Hematopoietic multipotent progenitor cell (in vitro differentiated cells): ENCODE data around the gene JTB. TPM values are rescaled to one million over a fixed set of nuclear protein-coding genes. Genes with fewer than 3 reads are reported as not detected.
"Not testable (repeated sequence)": the region's sequence is repeated elsewhere in the genome, so short reads cannot be mapped to it uniquely, and the experiment has no call there.

ENCODE experiments used
- DNase-seq, 3 donors: peaks; one replicate each; pipeline ENCODE4 v3.0.0-alpha.2; 2011 to 2015; ENCODE audit warnings: low read depth in 2 of 3, low spot score in 2 of 3
- total RNA-seq: library from RNA; depleted of rRNA; stranded (reverse); fragments of >200 nt; gene quantifications from one replicate; pipeline ENCODE4 v1.2.3, GENCODE V29; 2012

The JTB gene
- 106 TPM for total RNA-seq

DNA sequence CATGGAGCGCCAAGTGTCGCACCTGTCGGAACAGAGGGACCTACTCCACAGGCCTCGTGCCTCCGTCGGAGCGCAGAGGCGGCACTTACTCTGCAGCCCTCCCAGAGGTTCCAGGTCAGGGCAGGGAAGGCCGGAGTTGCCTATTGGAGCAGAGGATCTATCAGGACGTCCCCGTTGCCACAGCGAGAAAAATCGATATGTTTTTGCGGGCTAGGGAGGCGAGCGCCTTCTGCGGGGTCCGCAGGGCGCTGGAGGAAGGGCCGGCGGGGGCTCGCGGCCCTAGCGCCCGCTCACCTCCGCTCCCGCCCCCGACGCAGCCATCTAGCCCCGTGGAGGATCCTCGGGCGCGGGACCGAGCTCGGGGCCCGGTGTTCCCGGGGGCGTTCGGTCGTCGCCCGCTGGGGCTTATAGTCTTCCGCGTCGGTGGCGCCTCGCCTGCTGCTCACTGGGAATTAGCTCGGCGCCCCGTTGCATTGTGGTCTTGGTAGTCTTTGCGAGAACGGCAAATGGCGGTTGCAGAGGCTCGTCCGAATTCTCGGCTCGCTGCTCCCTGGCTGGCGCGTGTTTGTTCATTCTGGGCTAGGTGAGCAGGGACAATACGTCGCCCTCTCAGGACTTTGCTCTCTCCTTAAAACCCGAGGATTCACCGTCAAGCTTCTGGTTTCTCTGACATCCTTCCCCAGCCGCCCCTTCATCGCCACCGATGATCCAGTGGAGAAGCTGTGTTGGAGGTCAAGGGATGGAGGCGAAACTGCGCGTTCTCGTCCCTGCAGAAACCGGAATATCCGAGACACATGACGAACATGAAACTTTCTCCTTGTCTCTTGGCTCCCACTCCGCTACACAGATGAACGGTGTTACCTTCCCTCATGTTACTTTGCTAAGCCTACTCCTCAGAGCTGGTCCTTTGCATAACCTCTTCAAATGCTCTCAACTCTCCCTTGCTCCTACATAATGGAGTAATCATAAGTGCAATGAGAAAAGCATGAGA lies at the start of gene JTB:
Gene JTB, minus strand, starts transcription at position 425 of the 991 bp plus-strand sequence. Its CDS starts 422 bp downstream, at position 3.
- peak in 2 of 3 donors; percentile 82 to 84 for DNase-seq

- no peak for DNase-seq
These were observed 42.5 kb upstream of the JTB start for GRCh38 chr1:154019940-154020339.

DNA sequence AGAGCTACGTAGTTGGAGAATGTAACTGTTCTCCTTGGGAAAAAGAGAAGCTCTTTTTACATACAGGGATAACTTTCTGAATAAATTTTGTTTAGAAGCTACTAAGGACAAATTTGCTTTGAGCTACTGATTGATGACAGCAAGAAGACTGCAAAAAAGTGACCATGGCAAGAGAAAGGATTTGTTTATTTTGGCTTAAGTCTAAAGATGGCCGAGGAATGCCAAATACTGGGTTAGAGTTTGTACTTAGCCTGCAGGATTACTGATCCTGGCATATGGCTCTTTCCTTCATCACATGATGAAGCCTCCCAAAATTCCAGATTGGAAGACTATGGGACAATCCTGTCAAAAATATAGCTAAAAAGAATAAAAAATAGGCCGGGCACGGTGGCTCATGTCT lies 41.8 kb upstream of the JTB start:
- no peak for DNase-seq

DNA sequence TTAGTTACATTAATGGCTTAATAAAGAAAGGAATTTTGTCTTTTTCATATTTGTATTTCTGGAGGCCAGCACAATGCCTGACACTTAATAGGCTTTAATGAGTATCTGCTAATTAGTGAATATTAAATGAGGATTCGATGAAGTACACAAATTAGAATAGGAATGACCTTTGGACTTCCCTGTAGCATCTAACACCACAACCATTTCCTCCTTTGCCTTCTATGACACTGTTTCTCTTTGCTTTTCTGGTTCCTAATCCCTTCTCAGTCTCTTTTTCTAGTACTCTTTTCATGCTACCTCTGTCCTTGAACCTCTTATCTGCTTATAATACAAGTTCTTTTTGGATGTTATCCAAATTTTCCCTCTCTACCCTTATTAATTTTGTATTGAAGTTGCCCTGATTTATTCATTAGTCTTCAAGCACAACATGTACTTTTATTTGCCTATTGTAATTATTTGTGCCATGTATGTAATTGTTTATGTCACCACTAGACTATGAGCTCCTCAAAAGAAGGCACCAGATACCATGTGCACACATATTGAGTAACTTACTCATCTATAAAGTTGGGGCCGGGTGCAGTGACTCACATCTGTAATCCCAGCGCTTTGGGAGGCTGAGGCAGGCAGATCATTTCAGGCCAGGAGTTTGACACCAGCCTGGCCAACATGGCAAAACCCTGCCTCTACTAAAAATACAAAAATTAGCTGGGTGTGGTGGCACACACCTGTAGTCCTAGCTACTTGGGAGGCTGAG lies 36.9 kb upstream of the JTB start:
- no peak for DNase-seq

- DNase-seq, result not testable (repeated sequence)
These were observed 35.1 kb upstream of the JTB start for GRCh38 chr1:154012543-154012942.

GRCh38 chr1:154012129-154012528 lies 34.7 kb upstream of the JTB start:
- DNase-seq, result no peak

- DNase-seq, result no peak
These were observed 28.7 kb upstream of the JTB start for GRCh38 chr1:154006136-154006535.

GRCh38 chr1:154000420-154000819 lies 22.9 kb upstream of the JTB start:
- no peak for DNase-seq

- not testable (repeated sequence) for DNase-seq
These were observed 19.4 kb upstream of the JTB start for GRCh38 chr1:153996882-153997281.

DNA sequence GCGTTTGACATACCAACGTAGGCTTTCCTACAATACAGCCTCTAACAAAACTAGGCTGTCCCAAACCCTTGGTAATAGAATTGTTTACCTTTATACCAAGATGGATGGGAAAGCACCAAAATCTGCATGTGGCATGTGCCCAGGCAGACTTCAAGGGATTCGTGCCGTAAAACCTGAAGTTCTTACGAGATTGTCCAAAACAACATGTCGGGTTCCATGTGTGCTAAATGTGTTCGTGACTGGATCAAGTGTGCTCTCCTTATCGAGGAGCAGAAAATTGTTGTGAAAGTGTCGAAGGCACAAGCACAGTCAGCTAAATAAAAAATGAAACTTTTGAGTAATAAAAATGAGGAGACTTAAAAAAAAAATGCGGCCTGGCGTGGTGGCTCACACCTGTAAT lies 18.2 kb upstream of the JTB start:
- no peak for DNase-seq

- DNase-seq, result no peak
These were observed 17.7 kb upstream of the JTB start for GRCh38 chr1:153995202-153995601.

DNA sequence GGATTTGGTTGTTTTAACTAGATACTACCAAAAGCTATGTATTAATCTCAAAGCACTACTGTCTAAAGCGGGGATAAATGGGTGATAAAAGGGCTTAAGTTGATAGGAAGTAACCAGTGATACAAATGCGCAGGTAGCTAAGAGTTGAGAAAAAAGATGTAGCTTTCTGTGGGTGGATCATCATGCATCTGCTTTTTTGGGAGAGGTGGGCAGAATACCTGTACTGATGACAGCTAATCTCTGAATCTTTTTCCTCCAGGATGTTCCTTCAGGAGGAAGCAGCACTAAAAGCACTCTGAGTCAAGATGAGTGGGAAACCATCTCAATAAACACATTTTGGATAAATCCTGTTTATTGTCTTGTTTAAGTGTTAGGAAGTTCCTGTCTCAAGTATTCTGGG lies 14.3 kb upstream of the JTB start:
- DNase-seq, result no peak

DNA sequence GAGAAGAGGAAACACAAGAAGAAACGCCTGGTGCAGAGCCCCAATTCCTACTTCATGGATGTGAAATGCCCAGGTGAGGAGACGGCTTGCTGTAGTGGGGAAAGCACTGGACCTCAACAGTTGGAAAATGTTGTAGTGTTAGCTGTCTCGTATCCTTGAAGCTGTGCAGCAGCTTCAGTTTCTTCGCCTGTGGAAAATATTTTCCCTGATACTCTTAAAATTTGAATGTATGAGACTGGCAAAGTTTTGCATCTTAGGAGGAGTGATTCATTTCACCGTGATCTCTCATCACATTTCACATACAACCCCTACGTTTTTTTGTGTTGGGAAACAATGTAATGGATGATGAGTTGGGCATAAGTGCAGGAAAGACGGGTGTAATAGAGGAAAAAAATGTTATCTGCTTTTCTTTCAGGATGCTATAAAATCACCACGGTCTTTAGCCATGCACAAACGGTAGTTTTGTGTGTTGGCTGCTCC lies 13.7 kb upstream of the JTB start:
- no peak for DNase-seq

GRCh38 chr1:153990468-153991150 lies 13.1 kb upstream of the JTB start, which contains the start of gene RPS27:
Gene RPS27, plus strand, starts transcription at chr1:153990762. Its CDS starts 35 bp downstream, at chr1:153990797.
- peak; percentile 96 to 99 (median 97) for DNase-seq

GRCh38 chr1:153987621-153988020 lies 10.1 kb upstream of the JTB start:
- DNase-seq, result no peak

GRCh38 chr1:153985941-153986761 lies 8.7 kb upstream of the JTB start, which contains the start of gene RAB13:
Gene RAB13, minus strand, starts transcription at chr1:153986339. Its CDS starts 103 bp downstream, at chr1:153986236.
- peak in 1 of 3 donors; percentile 47 for DNase-seq

DNA sequence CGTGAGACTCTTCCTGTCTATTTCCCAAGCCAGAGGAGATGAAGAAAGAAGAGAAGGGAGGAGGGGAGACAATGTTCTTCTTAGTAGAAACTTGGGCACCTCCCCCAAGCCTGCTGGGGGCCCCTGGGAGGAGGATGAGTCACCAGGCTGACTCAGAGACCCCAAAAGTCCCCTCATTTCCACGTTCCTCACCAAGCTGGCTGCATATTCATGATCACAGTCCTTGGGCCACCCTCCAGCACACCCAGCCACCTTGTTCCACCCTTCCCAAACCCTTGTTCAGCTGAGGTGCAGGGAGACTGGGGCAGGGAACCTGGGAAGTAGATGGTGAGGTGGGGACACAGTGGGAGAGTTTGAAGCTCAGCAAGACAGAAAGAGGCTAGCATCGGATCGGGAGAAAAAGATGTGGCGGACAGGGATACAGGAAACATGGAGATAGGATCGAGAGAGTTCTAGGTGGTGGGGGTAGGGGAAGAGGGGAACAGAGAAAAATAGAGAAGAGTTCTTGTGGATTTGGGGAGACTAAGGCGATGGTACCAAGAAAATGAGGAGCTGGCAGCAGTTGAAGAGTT lies 8.0 kb upstream of the JTB start:
- DNase-seq, result peak in 2 of 3 donors; percentile 69 to 88

DNA sequence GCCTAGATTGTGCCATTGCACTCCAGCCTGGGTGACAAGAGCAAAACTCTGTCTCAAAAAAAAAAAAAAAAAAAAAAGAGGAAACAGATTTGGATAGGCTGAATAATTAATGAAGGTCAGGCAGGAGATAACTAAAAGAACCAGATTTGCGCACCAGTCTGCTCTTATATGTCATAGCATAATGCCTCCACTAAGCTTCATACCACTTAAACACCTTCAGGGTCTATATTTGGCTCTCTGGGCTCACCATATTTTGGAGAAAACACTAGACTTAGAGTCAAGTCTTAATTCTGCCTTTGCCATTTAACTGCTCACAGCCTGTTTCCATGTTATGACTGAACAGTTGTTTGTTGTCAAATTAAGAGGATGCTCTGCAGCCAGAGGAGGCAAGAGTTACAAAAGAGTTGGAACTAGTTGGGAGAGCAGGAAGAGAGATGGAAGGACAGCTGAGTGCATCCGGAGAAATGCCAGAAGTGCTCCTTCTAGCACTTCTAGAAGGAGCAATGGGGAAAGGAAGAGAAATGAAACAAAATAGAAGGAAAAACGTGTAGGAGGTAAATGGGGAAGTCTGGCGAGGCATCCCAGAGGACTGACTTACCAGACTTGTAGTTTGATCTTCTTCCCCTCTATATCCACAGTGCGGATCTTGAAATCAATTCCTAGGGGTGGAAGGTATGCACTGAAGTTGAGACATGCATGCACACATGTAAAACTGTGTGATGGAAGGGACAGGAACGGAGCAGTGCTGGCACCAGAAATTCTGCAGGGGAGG lies 6.8 kb upstream of the JTB start:
- no peak for DNase-seq

DNA sequence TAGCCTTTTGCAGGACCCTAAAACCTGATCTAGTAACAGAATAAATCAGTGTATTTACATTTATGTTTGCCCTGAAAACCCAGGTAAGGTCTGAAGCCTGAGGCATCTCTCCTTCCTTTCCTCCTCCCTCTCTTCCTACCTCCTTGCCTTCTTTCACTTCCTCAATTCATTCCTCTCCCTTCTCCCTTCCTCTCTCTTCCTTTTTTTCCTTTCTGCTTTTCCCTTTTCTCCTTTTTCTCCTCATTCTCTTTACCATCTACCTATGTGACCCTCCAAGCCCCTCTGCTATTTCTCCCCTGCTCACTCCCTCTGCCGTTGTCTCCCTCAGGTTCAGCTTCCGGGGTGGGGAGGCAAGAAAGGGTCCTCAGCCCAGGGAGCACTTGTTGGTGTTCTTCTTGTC lies 4.3 kb upstream of the JTB start:
- DNase-seq, result not testable (repeated sequence)
